ENCODE results near the gene ADAMTS10. TPM values are rescaled to one million over a fixed set of nuclear protein-coding genes. Genes with fewer than 3 reads are reported as not detected.

Gene ADAMTS10
- total and polyA plus RNA-seq, 2 donors (not counting 3 experiments of a cell fraction or from before 2014, with no cell fraction given) = 15.8 to 17.4 TPM

DNA sequence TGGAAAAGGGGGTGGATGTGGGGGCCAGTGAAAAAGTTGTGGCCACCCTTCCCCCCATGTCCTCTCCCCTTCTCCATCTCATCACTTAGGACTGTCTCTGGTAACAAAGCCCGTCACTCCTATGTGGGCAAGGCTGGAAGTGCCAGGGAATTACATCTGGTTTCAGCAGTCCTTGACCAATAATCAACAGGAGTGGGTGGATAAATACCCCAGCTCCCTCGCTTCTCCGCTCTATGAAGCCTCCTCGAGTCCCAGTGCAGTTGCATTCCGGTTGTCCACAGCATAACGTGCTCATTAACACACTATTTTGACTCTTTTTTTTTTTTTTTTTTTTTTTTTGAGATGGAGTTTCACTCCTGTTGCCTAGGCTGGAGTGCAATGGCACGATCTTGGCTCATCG, 64.8 kb downstream of the ADAMTS10 start:
- no peak overlapping the region for H3K9ac ChIP-seq (replicated peaks; ENCODE audit: extremely low read depth, insufficient read depth, low read length)
- dilution Hi-C loops (cut with MboI; ENCODE audit: extremely low pct_ligation_motif_present, low sequenced_read_pairs) = no loop called here
- POLR2A ChIA-PET = no interaction called here
- CTCF ChIA-PET = interaction anchor here (1.0 kb wide), 1 partner anchor 33 kb away, joined by 3 read pairs; no protein-coding TSS in a partner anchor
- no peak for FAIRE-seq
- H3K9me1 ChIP-seq (replicated peaks; ENCODE audit: control insufficient read depth, extremely low read depth, insufficient read depth, low read length) = no peaks in the 10 kb centered on the region
- TF ChIP-seq JUN (IDR thresholded peaks at IDR 0.05; ENCODE audit: borderline replicate concordance, insufficient read depth, insufficient read length, low read depth) (no peak), FOS (IDR thresholded peaks at IDR 0.05; ENCODE audit: borderline replicate concordance, insufficient read depth, low read length) (no peak), POLR2AphosphoS5 (IDR thresholded peaks at IDR 0.05; ENCODE audit: insufficient read depth, low read depth, low read length) (no peak), EZH2 (IDR thresholded peaks at IDR 0.05; ENCODE audit: borderline replicate concordance, low read depth, low read length, severe bottlenecking) (no peak), CTCF (IDR thresholded peaks at IDR 0.05; ENCODE audit: extremely low read depth in 1 of 2, insufficient read depth in 1 of 2, low read depth in 1 of 2, low read length in 2 of 2) (no peak), MAX (IDR thresholded peaks at IDR 0.05; ENCODE audit: insufficient read depth, insufficient read length) (no peak), POLR2A (IDR thresholded peaks at IDR 0.05; ENCODE audit: low read depth, low read length) (no peak), GATA2 (IDR thresholded peaks at IDR 0.05; ENCODE audit: insufficient read depth, insufficient read length, low read depth, low read length) (no peak), MYC (IDR thresholded peaks at IDR 0.05; ENCODE audit: low read depth, low read length) (no peak)
- H3K4me2 ChIP-seq (ENCODE audit: insufficient read depth, low read length) = no peak overlapping the region
- H3K36me3 ChIP-seq (ENCODE audit: control insufficient read depth in 2 of 2, extremely low read depth in 1 of 2, insufficient read depth in 2 of 2, low read length in 2 of 2) = no peaks in the 10 kb centered on the region
- H2AFZ ChIP-seq (ENCODE audit: low read depth, low read length) = no peak overlapping the region
- no peaks in the 10 kb centered on the region for H3K9me3 ChIP-seq (replicated peaks; ENCODE audit: control insufficient read depth, insufficient read depth, low read length)
- no TSS peak for BruUV-seq (replicated peaks)
- intact Hi-C loops (cut with micrococcal nuclease) = no loop called here
- H3K4me1 ChIP-seq (ENCODE audit: control insufficient read depth, extremely low read depth, insufficient read depth, low read length) = no peaks in the 10 kb centered on the region
- DNase-seq (ENCODE audit: low read depth, low spot score) = no peak
- H3K79me2 ChIP-seq (ENCODE audit: control insufficient read depth, insufficient read depth, low read length) = no peaks in the 10 kb centered on the region
- H3K27me3 ChIP-seq (ENCODE audit: control insufficient read depth in 2 of 2, insufficient read depth in 2 of 2, low read length in 2 of 2) = no peaks in the 10 kb centered on the region
- no peak overlapping the region for H3K27ac ChIP-seq (ENCODE audit: insufficient read depth, low read depth, low read length)
- H3K4me3 ChIP-seq (replicated peaks in 1 of 3; ENCODE audit: insufficient read depth in 1 of 3, low read depth in 1 of 3, low read length in 3 of 3) = no peak overlapping the region
- no peaks in the 10 kb centered on the region for H4K20me1 ChIP-seq (replicated peaks; ENCODE audit: control insufficient read depth, extremely low read depth, insufficient read depth, low read length)

All from endothelial cell of umbilical vein (primary cell).